ENCODE data around the gene FGGY. TPM values are rescaled to one million over a fixed set of nuclear protein-coding genes. Genes with fewer than 3 reads are reported as not detected.
A peak's percentile ranks its signal among the peaks of the same experiment; 100 is the strongest.

The FGGY gene
- total RNA-seq, 1 donor from 2014 or later, result 16.4 TPM

DNA sequence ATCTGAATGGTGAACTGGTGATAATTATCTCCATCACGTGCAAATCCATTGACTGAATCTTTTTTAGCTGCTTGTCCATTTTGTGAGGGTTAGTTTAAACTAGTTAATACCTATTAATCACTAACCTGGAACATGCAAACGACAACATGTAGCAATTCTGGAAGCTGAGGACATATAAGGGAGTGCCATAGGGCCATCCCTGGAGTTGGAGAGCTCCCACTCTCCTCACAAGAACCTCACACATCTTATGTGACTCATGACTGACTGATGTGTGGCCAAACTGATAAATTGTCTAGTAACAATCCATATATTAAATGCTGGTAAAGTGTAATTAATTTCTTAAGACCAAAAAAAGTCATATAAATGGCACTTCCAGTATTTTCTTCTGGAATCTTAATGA, 454.9 kb downstream of the FGGY start:
- no peak overlapping the region for H3K4me3 Mint-ChIP-seq
- no peaks in the 10 kb centered on the region for H3K36me3 Mint-ChIP-seq (ENCODE audit: low read depth)
- H3K27ac Mint-ChIP-seq (ENCODE audit: unreplicated experiment), result no peak overlapping the region
- H3K9me3 Mint-ChIP-seq, result no peaks in the 10 kb centered on the region
- H3K4me1 Mint-ChIP-seq, result peaks cover 65% of the 10 kb centered on the region
- no peak for DNase-seq (ENCODE audit: low read depth, low spot score)
- H3K27me3 Mint-ChIP-seq (ENCODE audit: low read depth), result no peaks in the 10 kb centered on the region
- no peak for TF ChIP-seq CTCF (conservative IDR thresholded peaks at IDR 0.05)

GRCh38 chr1:59752556-59753414, 455.9 kb downstream of the FGGY start:
- TF ChIP-seq CTCF (conservative IDR thresholded peaks at IDR 0.05), result no peak
- Mint-ChIP-seq H3K4me3 (peak overlapping the region; percentile 68), H3K4me1 (peaks cover 60% of the 10 kb centered on the region), H3K9me3 (no peaks in the 10 kb centered on the region), H3K27ac (ENCODE audit: unreplicated experiment) (peak overlapping the region; percentile 96), H3K36me3 (ENCODE audit: low read depth) (no peaks in the 10 kb centered on the region), H3K27me3 (ENCODE audit: low read depth) (no peaks in the 10 kb centered on the region)
- DNase-seq (ENCODE audit: low read depth, low spot score), result peak; percentile 25

- Mint-ChIP-seq H3K4me1 (peaks cover 65% of the 10 kb centered on the region), H3K4me3 (no peak overlapping the region), H3K9me3 (no peaks in the 10 kb centered on the region), H3K27ac (ENCODE audit: unreplicated experiment) (peak overlapping the region; percentile 36), H3K27me3 (ENCODE audit: low read depth) (no peaks in the 10 kb centered on the region), H3K36me3 (ENCODE audit: low read depth) (no peaks in the 10 kb centered on the region)
- no peak for TF ChIP-seq CTCF (conservative IDR thresholded peaks at IDR 0.05)
- DNase-seq (ENCODE audit: low read depth, low spot score), result no peak
These were observed 458.3 kb downstream of the FGGY start for GRCh38 chr1:59755069-59755685.

GRCh38 chr1:59757197-59757747, 460.4 kb downstream of the FGGY start:
- Mint-ChIP-seq H3K4me3 (no peak overlapping the region), H3K27me3 (ENCODE audit: low read depth) (no peaks in the 10 kb centered on the region), H3K9me3 (no peaks in the 10 kb centered on the region), H3K36me3 (ENCODE audit: low read depth) (no peaks in the 10 kb centered on the region), H3K4me1 (peaks cover 52% of the 10 kb centered on the region), H3K27ac (ENCODE audit: unreplicated experiment) (no peak overlapping the region)
- no peak for TF ChIP-seq CTCF (conservative IDR thresholded peaks at IDR 0.05)
- DNase-seq (ENCODE audit: low read depth, low spot score), result no peak

- peaks cover 35% of the 10 kb centered on the region for H3K4me1 Mint-ChIP-seq
- H3K36me3 Mint-ChIP-seq (ENCODE audit: low read depth), result no peaks in the 10 kb centered on the region
- peak overlapping the region; percentile 17 for H3K4me3 Mint-ChIP-seq
- H3K9me3 Mint-ChIP-seq, result no peaks in the 10 kb centered on the region
- H3K27ac Mint-ChIP-seq (ENCODE audit: unreplicated experiment), result no peak overlapping the region
- peak; percentile 98 for TF ChIP-seq CTCF (conservative IDR thresholded peaks at IDR 0.05)
- H3K27me3 Mint-ChIP-seq (ENCODE audit: low read depth), result no peaks in the 10 kb centered on the region
- peak; percentile 70 for DNase-seq (ENCODE audit: low read depth, low spot score)
These were observed 462.4 kb downstream of the FGGY start for GRCh38 chr1:59759156-59759925.

Data from neural crest cell (in vitro differentiated cells).